ENCODE results near the gene AGBL4. TPM values are rescaled to one million over a fixed set of nuclear protein-coding genes. Genes with fewer than 3 reads are reported as not detected.

The AGBL4 gene
- polyA plus RNA-seq, 3 donors = 0.05 TPM; not detected in 2

- no peaks in the 10 kb centered on the region for H3K36me3 ChIP-seq (replicated peaks in 1 of 2; ENCODE audit: control insufficient read depth in 1 of 2, insufficient read depth in 2 of 2, low read length in 2 of 2)
- H3K4me3 ChIP-seq (replicated peaks in 1 of 3; ENCODE audit: low read depth in 2 of 3, low read length in 3 of 3) = no peak overlapping the region
- H4K20me1 ChIP-seq (ENCODE audit: insufficient read depth, low read length) = no peaks in the 10 kb centered on the region
- H2AFZ ChIP-seq (ENCODE audit: insufficient read depth, low read depth, low read length, poor library complexity, severe bottlenecking) = no peak overlapping the region
- H3K9ac ChIP-seq (ENCODE audit: insufficient read depth, low read length, poor library complexity, severe bottlenecking) = no peak overlapping the region
- no peaks in the 10 kb centered on the region for H3K79me2 ChIP-seq (ENCODE audit: insufficient read depth, low read length)
- intact Hi-C loops (cut with micrococcal nuclease) = no loop called here
- no peaks in the 10 kb centered on the region for H3K4me1 ChIP-seq (ENCODE audit: control insufficient read depth in 1 of 2, insufficient read depth in 2 of 2, low read length in 2 of 2)
- H3K4me2 ChIP-seq (replicated peaks; ENCODE audit: extremely low read depth, low read length, poor library complexity, severe bottlenecking) = no peak overlapping the region
- WGBS (ENCODE audit: insufficient coverage) = 17% methylated on average over 2 of the region's 6 CpGs
- Mint-ChIP-seq H3K27ac (no peak overlapping the region), H3K36me3 (no peaks in the 10 kb centered on the region), H3K4me1 (no peaks in the 10 kb centered on the region), H3K4me3 (no peak overlapping the region), H3K27me3 (ENCODE audit: low read depth in 3 of 3) (peaks cover 0 to 4% (median 3%) of the 10 kb centered on the region in 3 donors), H3K9me3 (no peaks in the 10 kb centered on the region)
- DNase-seq = no peak
- H3K27ac ChIP-seq (ENCODE audit: low read depth in 1 of 2, low read length in 2 of 2) = no peak overlapping the region
- H3K9me3 ChIP-seq (replicated peaks in 1 of 2; ENCODE audit: control insufficient read depth in 1 of 2, insufficient read depth in 1 of 2, low read length in 2 of 2) = no peaks in the 10 kb centered on the region
- TF ChIP-seq, protein P1, sequence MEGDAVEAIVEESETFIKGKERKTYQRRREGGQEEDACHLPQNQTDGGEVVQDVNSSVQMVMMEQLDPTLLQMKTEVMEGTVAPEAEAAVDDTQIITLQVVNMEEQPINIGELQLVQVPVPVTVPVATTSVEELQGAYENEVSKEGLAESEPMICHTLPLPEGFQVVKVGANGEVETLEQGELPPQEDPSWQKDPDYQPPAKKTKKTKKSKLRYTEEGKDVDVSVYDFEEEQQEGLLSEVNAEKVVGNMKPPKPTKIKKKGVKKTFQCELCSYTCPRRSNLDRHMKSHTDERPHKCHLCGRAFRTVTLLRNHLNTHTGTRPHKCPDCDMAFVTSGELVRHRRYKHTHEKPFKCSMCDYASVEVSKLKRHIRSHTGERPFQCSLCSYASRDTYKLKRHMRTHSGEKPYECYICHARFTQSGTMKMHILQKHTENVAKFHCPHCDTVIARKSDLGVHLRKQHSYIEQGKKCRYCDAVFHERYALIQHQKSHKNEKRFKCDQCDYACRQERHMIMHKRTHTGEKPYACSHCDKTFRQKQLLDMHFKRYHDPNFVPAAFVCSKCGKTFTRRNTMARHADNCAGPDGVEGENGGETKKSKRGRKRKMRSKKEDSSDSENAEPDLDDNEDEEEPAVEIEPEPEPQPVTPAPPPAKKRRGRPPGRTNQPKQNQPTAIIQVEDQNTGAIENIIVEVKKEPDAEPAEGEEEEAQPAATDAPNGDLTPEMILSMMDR (IDR thresholded peaks at IDR 0.05) = no peak
- H3K27me3 ChIP-seq (ENCODE audit: control insufficient read depth in 2 of 2, insufficient read depth in 2 of 2, low read length in 2 of 2) = no peaks in the 10 kb centered on the region
These were observed 1145.4 kb downstream of the AGBL4 start for GRCh38 chr1:48878191-48878940.

DNA sequence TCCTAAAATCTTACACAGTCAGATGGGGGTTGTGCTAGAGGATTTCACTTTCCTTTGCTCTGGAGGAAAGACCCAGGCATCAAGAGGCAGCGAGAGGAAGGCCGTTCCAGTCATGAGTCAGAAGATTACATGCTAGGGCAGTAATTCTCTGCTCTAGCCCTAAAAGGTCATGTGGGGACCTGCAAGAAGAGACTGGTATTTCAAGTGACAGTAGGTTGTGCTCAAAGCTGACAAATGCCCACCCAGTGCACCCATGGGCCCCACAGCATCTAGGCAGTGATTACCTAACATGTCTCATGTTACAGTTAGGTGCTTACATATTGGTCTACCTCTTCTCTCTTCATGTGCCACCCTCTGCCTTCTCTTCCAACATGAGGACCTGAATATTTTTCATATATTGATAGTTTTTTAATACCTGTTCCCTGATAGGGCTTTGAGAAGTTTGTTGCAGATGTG, 1147.4 kb downstream of the AGBL4 start:
- Mint-ChIP-seq H3K27ac (no peak overlapping the region), H3K9me3 (no peaks in the 10 kb centered on the region), H3K4me3 (no peak overlapping the region), H3K27me3 (ENCODE audit: low read depth in 3 of 3) (peaks cover 0 to 1% (median 0%) of the 10 kb centered on the region in 3 donors), H3K4me1 (no peaks in the 10 kb centered on the region), H3K36me3 (no peaks in the 10 kb centered on the region)
- Histone ChIP-seq H3K36me3 (replicated peaks in 1 of 2; ENCODE audit: control insufficient read depth in 1 of 2, insufficient read depth in 2 of 2, low read length in 2 of 2) (no peaks in the 10 kb centered on the region), H3K4me1 (ENCODE audit: control insufficient read depth in 1 of 2, insufficient read depth in 2 of 2, low read length in 2 of 2) (no peaks in the 10 kb centered on the region), H3K27ac (ENCODE audit: low read depth in 1 of 2, low read length in 2 of 2) (no peak overlapping the region), H3K9ac (ENCODE audit: insufficient read depth, low read length, poor library complexity, severe bottlenecking) (no peak overlapping the region), H2AFZ (ENCODE audit: insufficient read depth, low read depth, low read length, poor library complexity, severe bottlenecking) (no peak overlapping the region), H3K4me2 (replicated peaks; ENCODE audit: extremely low read depth, low read length, poor library complexity, severe bottlenecking) (no peak overlapping the region), H3K4me3 (replicated peaks in 1 of 3; ENCODE audit: low read depth in 2 of 3, low read length in 3 of 3) (no peak overlapping the region), H3K79me2 (ENCODE audit: insufficient read depth, low read length) (no peaks in the 10 kb centered on the region), H3K9me3 (replicated peaks in 1 of 2; ENCODE audit: control insufficient read depth in 1 of 2, insufficient read depth in 1 of 2, low read length in 2 of 2) (no peaks in the 10 kb centered on the region), H4K20me1 (ENCODE audit: insufficient read depth, low read length) (no peaks in the 10 kb centered on the region), H3K27me3 (ENCODE audit: control insufficient read depth in 2 of 2, insufficient read depth in 2 of 2, low read length in 2 of 2) (no peaks in the 10 kb centered on the region)
- DNase-seq = no peak
- TF ChIP-seq, protein P1 (IDR thresholded peaks at IDR 0.05) = no peak
- intact Hi-C loops (cut with micrococcal nuclease) = no loop called here
- 80% methylated on average over 1 of the region's 2 CpGs for WGBS (ENCODE audit: insufficient coverage)
